ENCODE data around the gene TSEN2.
"Not testable (repeated sequence)": the region's sequence is repeated elsewhere in the genome, so short reads cannot be mapped to it uniquely, and the experiment has no call there.

Gene TSEN2

GRCh38 chr3:12472796-12473195 lies 11.5 kb upstream of the TSEN2 start:
- DNase-seq: no peak

GRCh38 chr3:12473511-12473910 lies 10.8 kb upstream of the TSEN2 start:
- DNase-seq: no peak

- DNase-seq: no peak
These were observed 7.9 kb upstream of the TSEN2 start for GRCh38 chr3:12476238-12476897.

GRCh38 chr3:12477256-12477655 lies 7.0 kb upstream of the TSEN2 start:
- DNase-seq: no peak

GRCh38 chr3:12478326-12478725 lies 6.0 kb upstream of the TSEN2 start:
- no peak for DNase-seq

- DNase-seq: not testable (repeated sequence)
These were observed 5.1 kb upstream of the TSEN2 start for GRCh38 chr3:12479198-12479597.

GRCh38 chr3:12479919-12480427 lies 4.3 kb upstream of the TSEN2 start:
- peak; percentile 80 for DNase-seq

- peak; percentile 41 for DNase-seq
These were observed 870 bp upstream of the TSEN2 start for GRCh38 chr3:12483410-12483809.

GRCh38 chr3:12483872-12484197 lies 445 bp upstream of the TSEN2 start:
- no peak for DNase-seq

GRCh38 chr3:12484983-12485327 lies 675 bp downstream of the TSEN2 start:
- no peak for DNase-seq

- no peak for DNase-seq
These were observed 1.7 kb downstream of the TSEN2 start for GRCh38 chr3:12486001-12486400.

GRCh38 chr3:12486916-12487315 lies 2.6 kb downstream of the TSEN2 start:
- peak; percentile 19 for DNase-seq

GRCh38 chr3:12487336-12487735 lies 3.1 kb downstream of the TSEN2 start:
- DNase-seq: no peak

GRCh38 chr3:12487786-12488185 lies 3.5 kb downstream of the TSEN2 start:
- no peak for DNase-seq

- no peak for DNase-seq
These were observed 5.1 kb downstream of the TSEN2 start for GRCh38 chr3:12489368-12489767.

- DNase-seq: no peak
These were observed 5.6 kb downstream of the TSEN2 start for GRCh38 chr3:12489832-12490231.

GRCh38 chr3:12490547-12490946 lies 6.3 kb downstream of the TSEN2 start:
- no peak for DNase-seq

- DNase-seq: peak; percentile 28
These were observed 11.6 kb downstream of the TSEN2 start for GRCh38 chr3:12495749-12496452.

- DNase-seq: no peak
These were observed 12.1 kb downstream of the TSEN2 start for GRCh38 chr3:12496453-12496761.

GRCh38 chr3:12499474-12499873 lies 15.2 kb downstream of the TSEN2 start:
- DNase-seq: peak; percentile 29

- DNase-seq: no peak
These were observed 17.2 kb downstream of the TSEN2 start for GRCh38 chr3:12501360-12502020.

GRCh38 chr3:12503126-12503957 lies 19.1 kb downstream of the TSEN2 start:
- DNase-seq: peak; percentile 27

GRCh38 chr3:12506201-12506709 lies 22.0 kb downstream of the TSEN2 start:
- DNase-seq: no peak

Measured in hematopoietic multipotent progenitor cell treated with erythropoietin and hydrocortisone succinate and interleukin-3 and kit ligand, for 6 days (in vitro differentiated cells).